HG03442 (cell line): ENCODE results near the gene MPP7.
"Not testable (repeated sequence)": the region's sequence is repeated elsewhere in the genome, so short reads cannot be mapped to it uniquely, and the experiment has no call there.

Experiments
- ATAC-seq: cut with Tn5 transposase; IDR thresholded peaks from one replicate; pipeline ENCODE4 v1.9.1; 2021; ENCODE audit warnings: mild to moderate bottlenecking, moderate library complexity; ENCODE audit not compliant: unreplicated experiment

Gene MPP7

GRCh38 chr10:28302638-28303488, at the start of gene MPP7:
Gene MPP7 (minus strand): TSS chr10:28303064. CDS start chr10:28238604, 64,460 bp downstream.
- ATAC-seq = peak; percentile 100

GRCh38 chr10:28349892-28350291, 47.0 kb upstream of the MPP7 start:
- ATAC-seq = no peak

- no peak for ATAC-seq
Measured at GRCh38 chr10:28343987-28344895, 41.4 kb upstream of the MPP7 start.

- ATAC-seq = no peak
Measured at GRCh38 chr10:28343252-28343651, 40.4 kb upstream of the MPP7 start.

- not testable (repeated sequence) for ATAC-seq
Measured at GRCh38 chr10:28341679-28342078, 38.8 kb upstream of the MPP7 start.

- no peak for ATAC-seq
Measured at GRCh38 chr10:28332726-28333125, 29.9 kb upstream of the MPP7 start.

GRCh38 chr10:28331841-28332240, 29.0 kb upstream of the MPP7 start:
- no peak for ATAC-seq

- no peak for ATAC-seq
Measured at GRCh38 chr10:28331066-28331465, 28.2 kb upstream of the MPP7 start.

- ATAC-seq = no peak
Measured at GRCh38 chr10:28328346-28328745, 25.5 kb upstream of the MPP7 start.

GRCh38 chr10:28327491-28327880, 24.6 kb upstream of the MPP7 start:
- ATAC-seq = no peak

GRCh38 chr10:28326516-28327490, 23.9 kb upstream of the MPP7 start:
- ATAC-seq = no peak

GRCh38 chr10:28320799-28321198, 17.9 kb upstream of the MPP7 start:
- ATAC-seq = no peak

GRCh38 chr10:28320090-28320489, 17.2 kb upstream of the MPP7 start:
- ATAC-seq = no peak

- ATAC-seq = not testable (repeated sequence)
Measured at GRCh38 chr10:28319061-28319460, 16.2 kb upstream of the MPP7 start.

- no peak for ATAC-seq
Measured at GRCh38 chr10:28318626-28319025, 15.8 kb upstream of the MPP7 start.

GRCh38 chr10:28317760-28318159, 14.9 kb upstream of the MPP7 start:
- no peak for ATAC-seq

- ATAC-seq = no peak
Measured at GRCh38 chr10:28316696-28317095, 13.8 kb upstream of the MPP7 start.

GRCh38 chr10:28315140-28315539, 12.3 kb upstream of the MPP7 start:
- no peak for ATAC-seq

GRCh38 chr10:28314211-28314610, 11.3 kb upstream of the MPP7 start:
- ATAC-seq = no peak

- no peak for ATAC-seq
Measured at GRCh38 chr10:28312572-28312971, 9.7 kb upstream of the MPP7 start.

GRCh38 chr10:28311104-28311503, 8.2 kb upstream of the MPP7 start:
- ATAC-seq = no peak
